Measurements from ENCODE around the gene VAC14.
"Not testable (repeated sequence)": the region's sequence is repeated elsewhere in the genome, so short reads cannot be mapped to it uniquely, and the experiment has no call there.

VAC14 gene

DNA sequence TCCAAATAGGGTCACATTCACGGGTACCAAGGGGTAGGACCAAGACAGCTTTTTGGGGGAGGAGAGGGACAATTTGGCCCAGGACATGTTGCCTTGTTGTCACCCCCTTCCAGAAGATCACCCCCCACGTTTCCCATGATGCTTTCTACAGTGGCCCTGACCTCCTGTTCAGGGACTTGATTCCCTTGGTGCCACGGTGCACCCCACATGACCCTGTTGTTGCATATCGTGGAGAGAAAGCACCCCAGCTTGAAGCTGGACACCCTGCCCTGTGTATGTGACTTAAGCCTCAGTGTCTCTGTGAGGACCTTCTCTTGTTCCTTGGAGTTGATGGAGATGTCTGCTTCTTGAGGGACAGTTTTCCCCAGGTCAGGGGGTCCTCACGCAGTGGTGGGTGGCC is 142.0 kb downstream of the VAC14 start:
- no peak for DNase-seq

DNA sequence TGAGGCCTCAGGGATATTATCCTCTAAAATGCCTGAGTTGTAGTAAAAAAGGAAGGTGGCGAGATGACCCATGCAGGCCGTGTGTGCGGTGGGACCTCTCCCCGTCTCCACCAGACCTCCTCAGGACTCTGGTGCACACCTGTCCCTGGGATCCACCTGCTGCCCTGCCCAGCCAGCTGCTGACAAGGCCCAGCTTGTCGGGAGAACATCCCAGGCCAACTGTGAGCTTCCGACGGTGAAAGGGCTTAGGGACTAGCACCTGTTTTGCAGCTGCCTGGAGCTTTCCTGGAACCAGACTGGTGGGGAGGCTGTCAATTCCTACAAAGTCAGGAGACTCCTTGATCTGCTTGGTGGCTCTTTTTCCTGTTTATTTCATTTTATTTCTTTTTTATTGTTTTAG is 143.0 kb downstream of the VAC14 start:
- DNase-seq, result peak in 1 of 2 experiments; percentile 22

DNA sequence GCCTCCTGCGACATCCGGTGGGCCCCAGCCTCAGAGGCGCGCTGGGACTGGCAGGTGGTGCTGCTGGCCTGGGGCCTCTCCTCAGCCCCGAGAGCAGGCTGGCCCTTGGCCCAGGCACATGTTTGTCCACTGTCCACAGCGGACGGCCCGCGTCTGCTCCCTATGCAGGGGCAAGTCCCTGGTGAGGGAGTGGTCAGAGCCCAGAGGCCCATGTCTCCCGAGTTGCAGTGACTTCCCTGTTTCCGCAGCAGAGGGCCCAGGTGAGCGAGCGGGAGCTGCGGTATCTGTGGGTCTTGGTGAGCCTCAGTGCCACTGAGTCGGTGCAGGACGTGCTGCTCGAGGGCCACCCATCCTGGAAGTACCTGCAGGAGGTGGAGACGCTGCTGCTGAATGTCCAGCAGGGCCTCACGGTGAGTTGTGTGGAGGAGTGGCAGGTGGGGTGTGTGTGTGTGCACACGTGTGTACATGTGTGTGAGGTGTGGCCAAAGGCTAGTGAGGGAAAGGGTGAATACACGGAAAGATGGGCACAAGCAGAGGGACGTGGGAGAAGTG is 144.2 kb downstream of the VAC14 start:
- no peak for DNase-seq

DNA sequence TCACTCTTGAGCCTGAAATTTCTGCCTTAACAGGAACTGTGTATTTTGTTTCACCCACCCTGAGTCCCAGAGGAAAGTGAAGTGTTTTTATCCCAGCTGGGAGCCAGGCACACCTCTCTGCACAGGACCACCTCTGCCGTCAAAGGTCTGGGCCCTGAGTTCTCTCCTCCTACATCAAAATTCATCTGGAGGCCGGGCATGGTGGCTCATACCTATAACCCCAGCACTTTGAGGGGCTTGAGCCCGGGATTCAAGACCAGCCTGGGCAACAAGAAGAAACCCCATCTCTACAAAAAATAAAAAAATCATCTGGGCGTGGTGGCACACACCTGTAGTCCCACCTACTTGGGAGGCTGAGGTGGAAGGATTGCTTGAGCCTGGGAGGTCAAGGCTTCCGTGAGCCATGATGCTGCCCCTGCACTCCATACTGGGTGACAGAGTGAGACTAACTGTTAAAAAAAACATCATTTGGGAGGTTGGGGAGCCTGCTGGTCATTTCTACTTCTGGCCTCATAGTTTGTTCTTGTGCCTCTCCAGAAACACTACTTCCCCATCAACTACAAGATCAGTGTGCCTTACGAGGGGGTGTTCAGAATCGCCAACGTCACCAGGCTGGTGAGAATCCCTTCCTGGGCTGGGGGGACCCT is 144.8 kb downstream of the VAC14 start:
- no peak for DNase-seq

DNA sequence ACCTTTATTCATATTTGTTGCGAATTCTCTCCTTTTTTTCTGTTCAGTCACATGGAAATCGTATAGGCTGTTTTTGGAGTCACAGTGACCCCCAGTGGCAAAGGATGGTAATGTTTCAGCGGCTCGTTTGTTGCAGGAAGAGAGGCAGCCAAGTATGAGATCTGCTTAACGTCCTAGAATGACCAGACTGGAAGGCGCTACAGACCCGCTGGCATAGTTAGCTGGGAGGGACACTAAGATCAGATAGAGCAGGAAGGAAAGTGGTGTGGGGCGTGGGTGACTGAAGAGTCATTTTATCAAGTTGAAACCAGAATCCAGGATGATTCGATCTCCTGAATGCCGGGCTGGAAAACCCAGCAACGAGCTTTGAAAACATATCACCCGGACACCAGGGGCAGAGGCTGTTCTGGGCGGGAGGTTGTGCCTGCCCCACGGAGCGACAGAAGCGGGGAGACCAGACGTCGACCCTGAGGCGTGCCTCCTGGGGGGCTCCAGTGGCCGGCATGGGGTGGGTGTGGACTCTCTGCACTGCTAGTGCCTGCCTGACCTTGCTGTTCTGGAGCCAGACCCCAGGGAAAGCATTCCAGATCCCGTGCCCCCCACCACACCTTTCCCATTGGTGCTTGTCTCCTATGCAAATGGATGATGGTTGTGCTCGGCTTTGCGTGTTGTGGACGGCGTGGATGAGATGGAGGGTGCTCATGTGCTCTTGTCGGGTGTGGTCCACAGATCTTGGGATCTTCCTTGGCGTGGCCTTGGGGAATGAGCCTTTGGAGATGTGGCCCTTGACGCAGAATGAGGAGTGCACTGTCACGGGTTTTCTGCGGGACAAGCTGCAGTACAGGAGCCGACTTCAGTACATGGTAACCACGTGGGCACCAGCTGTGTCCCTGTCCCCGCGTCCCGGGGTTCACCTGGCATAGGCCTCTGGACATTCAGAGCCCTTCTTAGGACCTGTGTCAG is 146.9 kb downstream of the VAC14 start:
- DNase-seq, result peak; percentile 52 to 61

DNA sequence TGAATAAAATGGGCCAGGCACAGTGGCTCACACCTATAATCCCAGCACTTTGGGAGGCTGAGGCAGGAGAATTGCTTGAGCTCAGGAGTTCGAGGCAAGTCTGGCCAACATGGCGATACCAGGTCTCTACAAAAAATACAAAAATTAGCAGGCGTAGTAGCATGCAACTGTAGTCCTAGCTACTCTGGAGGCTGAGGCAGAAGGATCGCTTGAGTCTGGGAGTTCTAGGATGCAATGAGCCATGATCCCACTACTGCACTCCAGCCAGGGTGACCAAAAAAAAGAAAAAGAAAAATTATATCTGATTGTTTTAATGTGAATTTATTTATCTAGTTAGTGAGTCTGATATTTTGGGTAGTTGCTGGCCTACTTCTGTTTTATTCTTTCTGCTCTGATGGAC is 147.6 kb downstream of the VAC14 start:
- DNase-seq, result no peak

DNA sequence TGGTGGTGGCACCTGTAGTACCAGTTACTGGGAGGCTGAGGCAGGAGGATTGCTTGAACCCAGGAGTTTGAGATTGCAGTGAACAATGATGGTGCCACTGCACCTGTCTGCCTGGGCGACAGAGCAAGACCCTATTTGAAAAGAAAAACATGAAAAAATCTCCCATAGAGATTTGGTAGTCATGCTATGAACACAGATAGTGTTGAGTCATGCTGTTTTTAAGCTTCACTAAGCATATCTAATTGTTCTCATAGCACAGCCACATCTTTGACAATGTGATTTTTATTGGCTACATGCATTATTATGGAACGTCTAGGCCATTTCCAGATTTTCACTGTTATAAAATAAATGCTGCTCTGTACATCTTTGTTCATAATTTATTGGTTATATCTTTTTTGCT is 148.6 kb downstream of the VAC14 start:
- no peak for DNase-seq

DNA sequence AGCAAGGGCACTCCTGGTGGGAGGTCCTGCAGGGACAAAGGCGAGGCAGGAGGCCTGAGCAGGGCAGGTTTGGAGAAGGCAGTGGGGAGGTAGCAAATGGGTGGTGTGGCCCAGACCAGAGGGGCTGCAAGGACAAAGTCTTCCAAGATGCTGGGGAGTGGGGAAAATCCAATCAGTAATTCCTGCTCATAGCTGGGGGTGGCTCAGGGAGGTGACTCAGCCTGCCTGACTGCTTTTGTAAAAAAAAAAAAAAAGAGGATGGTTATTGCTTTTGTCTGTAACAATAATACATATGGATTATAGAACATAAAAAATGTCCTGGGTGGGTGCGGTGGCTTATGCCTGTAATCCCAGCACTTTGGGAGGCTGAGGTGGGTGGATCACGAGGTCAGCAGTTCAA is 149.4 kb downstream of the VAC14 start:
- no peak for DNase-seq

DNA sequence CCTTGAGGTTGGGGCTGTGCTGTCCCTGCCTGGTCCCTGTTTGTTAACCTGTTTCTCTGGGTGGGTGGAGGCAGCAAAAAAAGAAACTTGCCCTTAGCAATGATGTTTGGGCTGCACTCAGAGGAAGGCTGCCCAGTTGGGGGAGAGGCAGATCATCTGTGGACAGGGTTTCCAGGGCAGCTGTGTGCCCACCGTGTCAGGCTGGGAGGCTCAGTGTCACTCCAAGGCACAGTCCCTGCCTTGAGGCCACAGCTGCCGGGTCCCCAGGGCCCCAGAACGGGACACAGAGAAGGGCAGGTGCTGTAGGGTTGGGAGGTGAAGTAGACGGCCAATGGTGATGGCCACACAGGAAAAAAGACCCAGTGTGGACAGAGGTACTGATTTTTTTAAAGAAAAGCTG is 150.7 kb downstream of the VAC14 start:
- no peak for DNase-seq

DNA sequence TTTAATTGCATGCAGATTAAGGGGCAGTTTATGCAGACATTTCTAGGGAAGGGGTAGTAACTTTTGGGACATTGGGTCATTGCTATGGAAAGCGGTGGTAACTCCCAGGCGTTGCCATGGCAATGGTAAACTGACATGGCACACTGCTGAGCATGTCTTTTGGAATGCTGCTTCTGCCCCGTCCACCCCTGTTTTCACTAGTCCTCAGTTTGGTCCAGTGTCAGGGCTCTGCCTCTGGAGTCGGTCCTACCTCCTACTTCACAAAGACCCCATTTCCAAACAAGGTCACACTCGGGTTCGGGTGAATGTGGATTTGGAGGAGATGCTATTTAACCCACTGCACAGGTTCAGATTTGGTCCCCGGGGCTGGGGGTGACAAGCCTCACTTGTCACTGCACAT is 151.7 kb downstream of the VAC14 start:
- no peak for DNase-seq

DNA sequence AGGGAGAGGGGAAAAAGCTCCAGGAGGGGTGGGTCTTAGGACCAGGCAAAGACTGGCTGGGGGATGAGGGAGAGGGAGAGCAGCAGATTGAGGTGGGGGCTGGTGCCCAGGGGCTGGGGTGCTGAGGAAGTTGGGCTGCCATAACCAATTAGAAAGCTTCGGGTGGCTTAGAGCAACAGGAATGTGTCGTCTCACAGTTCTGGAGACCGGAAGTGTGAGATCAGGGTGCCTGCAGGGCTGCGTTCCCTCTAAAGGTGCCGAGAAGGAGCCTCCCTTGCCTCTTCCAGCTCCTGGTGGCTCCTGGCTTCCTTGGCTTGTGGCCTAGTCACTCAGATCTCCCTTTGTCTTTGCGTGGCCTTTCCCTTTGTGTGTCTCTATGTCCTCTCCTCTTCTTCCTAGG is 152.4 kb downstream of the VAC14 start:
- no peak for DNase-seq

DNA sequence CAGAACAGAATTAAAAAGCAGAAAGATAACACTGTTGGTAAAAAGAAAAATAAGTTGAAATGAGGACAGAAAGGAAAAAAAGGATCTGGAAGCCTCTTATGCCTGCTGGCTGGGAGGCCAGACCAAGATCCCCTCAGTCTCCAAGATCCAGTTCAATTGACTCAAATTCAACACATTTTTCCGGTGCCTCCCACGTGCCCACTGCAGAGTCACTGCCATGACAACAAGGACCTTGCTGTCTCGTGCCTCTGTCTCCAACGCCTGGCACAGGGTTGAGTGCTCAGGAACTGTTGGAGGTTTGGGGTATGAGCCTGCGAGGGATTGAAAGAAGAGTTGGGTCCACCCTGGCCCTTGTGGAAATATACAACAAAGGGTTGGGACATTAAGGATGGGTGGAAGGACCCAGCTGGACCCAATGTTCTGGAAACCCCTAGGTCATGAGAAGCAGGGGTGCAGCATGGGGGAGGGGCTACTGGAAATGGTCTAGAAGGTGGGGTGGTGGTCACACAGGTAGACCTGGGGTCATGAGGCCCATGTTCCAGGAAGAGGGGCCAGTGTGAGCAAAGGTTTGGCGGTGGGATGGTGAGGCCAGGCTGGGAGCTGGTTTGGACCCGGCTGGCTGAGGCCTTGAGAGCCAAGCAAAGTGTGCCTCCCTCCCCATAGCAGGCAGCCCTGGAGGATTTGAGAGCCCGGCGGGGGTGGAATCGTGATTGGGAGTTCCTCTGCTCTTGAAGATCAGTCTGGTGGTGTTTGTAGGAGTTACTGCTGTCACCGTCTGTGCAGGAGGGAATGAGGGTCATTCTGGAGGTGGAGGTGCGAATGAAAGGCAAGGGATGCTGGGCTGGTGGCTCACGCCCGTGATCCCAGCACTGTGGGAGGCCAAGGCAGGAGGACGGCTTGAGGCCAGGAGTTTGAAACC is 153.3 kb downstream of the VAC14 start:
- DNase-seq, result no peak

DNA sequence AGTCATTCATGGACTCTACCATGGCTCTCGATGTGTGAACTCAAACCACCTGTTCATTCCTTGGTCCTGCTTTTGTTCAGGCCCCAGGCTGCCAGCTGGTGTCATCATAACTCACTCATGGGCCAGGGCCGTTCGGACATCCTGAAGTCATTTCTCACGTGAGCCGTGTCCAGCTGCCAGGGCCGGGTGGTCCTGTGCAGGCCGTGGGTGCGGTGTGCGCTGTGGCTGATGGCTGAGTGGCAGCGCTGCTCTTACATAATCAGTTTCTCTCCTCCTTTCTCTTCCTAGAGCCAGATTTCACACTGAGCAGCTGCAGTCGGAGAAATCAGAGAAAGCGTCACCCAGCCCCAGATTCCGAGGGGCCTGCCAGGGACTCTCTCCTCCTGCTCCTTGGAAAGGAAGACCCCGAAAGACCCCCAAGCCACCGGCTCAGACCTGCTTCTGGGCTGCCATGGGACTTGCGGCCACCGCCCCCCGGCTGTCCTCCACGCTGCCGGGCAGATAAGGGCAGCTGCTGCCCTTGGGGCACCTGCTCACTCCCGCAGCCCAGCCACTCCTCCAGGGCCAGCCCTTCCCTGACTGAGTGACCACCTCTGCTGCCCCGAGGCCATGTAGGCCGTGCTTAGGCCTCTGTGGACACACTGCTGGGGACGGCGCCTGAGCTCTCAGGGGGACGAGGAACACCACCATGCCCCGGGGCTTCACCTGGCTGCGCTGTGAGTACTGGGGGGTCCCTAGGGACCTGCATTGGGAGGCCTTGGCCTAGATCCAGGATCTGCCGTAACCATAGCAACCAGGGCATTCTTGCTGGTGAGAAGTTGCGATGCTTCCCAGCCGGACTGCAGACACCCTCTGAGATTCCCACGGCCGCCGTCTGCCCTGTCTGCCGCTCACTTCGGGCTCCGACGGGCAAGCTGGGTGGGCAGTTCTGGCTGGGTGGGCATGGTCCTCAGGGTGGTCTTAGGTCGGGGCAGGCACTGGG is 154.4 kb downstream of the VAC14 start, which contains the start of gene IL34:
Gene IL34 (plus strand): TSS at position 300 of the 982 bp plus-strand sequence. CDS start 389 bp downstream, at position 689.
- DNase-seq, result peak in 1 of 2 experiments; percentile 48

DNA sequence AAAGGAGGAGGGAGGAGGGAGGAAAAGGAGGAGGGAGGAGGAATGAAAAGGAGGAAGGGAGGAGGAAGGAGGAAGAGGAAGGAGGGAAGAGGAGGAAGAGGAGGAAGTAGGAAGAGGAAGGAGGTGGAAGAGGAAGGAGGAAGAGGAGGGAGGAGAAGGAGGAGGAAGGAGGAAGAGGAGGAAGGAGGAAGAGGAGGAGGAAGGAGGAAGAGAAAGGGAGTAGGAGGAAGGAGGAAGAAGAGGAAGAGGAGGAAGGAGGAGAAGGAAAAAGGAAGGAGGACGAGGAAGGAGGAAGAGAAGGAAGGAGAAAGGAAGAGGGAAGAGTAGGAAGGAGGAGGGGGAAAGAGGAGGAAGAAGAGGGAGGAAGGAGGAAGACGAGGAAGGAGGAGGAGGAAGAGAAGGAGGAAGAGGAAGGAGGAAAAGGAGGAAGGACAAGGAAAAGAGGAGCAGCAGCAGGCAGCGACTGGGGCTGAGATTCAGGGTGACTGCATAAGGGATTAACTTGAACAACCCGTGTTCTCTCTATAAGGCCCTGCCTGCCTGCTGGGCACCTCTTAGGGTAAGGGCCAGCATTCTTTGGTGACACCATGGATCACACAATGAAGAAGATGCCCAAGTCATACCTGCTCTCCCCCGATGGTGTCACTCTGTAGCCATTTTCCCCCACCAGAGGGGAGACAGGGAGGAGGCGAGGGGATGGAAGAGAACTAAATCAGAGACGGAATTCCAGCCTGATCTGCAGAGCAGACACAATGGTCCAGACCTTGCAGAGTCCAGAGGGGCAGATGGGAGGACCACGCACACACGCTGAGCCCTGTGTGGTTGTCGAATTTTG is 156.0 kb downstream of the VAC14 start:
- DNase-seq, result no peak

DNA sequence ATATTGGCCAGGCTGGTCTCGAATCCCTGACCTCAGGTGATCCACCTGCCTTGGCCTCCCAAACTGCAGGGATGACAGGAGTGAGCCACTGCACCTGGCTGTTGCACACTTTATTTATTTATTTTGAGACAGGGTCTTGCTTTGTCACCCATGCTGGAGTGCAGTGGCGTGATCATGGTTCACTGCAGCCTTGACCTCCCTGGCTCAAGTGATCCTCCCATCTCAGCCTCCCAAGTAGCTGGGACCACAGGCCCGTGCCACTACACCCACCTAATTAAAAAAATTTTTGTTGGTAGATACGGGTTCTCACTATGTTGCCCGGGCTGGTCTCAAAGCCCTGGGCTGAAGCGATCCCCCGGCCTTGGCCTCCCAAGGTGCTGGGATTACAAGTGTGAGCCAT is 157.7 kb downstream of the VAC14 start:
- not testable (repeated sequence) for DNase-seq

DNA sequence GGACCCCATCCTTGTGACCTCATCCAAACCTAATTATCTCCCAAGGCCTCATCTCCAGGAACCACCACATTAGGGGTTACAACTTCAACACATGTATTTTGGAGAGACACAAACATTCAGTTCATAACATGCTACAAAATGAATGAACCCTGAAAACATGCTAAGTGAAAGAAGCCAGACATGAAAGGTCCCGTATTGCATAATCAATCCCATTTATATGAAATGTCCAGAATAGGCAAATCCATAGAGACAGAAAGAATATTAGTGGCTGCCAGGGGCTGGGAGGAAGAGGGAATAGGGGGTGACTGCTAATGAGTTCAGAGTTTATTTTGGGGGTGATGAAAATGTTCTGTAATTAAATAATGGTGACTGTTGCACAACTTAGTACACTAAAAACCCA is 158.3 kb downstream of the VAC14 start:
- DNase-seq, result no peak

DNA sequence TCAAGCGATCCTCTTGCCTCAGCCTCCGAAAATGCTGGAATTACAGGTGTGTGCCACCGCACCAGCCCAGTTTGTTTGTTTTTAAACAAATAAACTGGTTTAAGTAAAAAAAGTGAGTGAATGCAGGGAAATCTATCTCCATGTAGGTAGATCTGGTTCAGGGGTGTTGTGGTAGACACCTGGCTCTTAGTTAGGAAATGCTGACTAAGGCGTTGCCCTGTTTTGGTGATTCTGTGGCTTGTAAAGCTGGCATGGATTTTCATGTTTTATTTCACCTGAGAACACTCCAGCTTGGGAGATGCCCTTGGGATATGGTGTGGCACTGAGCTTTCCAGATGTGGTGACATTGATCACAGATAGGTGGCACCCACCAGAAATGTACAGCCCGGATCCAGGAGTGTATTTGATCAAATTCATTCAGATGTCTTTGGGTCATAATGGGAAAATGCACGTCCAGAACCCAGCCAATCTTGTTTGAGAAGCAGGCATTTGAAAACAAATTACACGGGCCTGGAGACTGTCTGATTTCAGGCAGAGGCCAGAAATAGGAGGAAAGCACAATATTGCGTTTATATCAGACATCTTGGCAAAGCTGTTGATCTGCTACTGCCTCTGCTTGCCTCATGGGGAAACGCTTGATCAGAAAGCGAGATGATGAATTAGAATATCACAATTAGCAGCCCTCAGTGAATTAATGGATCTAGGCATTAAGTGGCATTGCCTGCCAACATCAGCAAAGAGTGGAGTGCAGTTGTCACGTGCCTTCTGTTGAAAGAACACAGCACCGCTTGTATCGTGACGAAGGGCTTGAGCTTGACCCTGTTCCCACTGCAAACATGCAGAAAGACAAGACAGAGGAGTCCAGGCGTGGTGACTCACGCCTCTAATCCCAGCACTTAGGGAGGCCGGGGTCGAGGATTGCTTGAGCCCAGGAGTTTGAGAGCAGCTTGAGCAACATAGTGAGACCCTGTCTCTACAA is 161.9 kb downstream of the VAC14 start:
- no peak for DNase-seq
